HG02642 (cell line): ENCODE data around the gene CADM3.

Experiments
- ATAC-seq: cut with Tn5 transposase; IDR thresholded peaks from one replicate; pipeline ENCODE4 v1.9.1; 2021; ENCODE audit warnings: mild to moderate bottlenecking; ENCODE audit not compliant: unreplicated experiment, poor library complexity

The CADM3 gene

GRCh38 chr1:159247266-159247665 is 75.9 kb downstream of the CADM3 start:
- ATAC-seq = no peak

- no peak for ATAC-seq
Measured at GRCh38 chr1:159248311-159248710, 76.9 kb downstream of the CADM3 start.

GRCh38 chr1:159250638-159251216 is 79.3 kb downstream of the CADM3 start:
- no peak for ATAC-seq
